SIG-M5 treated with dmso at 0.1 percent for 504 hours (cell line): ENCODE measurements around the gene HOXB4.
A peak's percentile ranks its signal among the peaks of the same experiment; 100 is the strongest.

Source experiments
- DNase-seq: peaks from one replicate; lab custom pipeline; 2025; ENCODE audit not compliant: unreplicated experiment; lab: John Stamatoyannopoulos, UW

The HOXB4 gene

DNA sequence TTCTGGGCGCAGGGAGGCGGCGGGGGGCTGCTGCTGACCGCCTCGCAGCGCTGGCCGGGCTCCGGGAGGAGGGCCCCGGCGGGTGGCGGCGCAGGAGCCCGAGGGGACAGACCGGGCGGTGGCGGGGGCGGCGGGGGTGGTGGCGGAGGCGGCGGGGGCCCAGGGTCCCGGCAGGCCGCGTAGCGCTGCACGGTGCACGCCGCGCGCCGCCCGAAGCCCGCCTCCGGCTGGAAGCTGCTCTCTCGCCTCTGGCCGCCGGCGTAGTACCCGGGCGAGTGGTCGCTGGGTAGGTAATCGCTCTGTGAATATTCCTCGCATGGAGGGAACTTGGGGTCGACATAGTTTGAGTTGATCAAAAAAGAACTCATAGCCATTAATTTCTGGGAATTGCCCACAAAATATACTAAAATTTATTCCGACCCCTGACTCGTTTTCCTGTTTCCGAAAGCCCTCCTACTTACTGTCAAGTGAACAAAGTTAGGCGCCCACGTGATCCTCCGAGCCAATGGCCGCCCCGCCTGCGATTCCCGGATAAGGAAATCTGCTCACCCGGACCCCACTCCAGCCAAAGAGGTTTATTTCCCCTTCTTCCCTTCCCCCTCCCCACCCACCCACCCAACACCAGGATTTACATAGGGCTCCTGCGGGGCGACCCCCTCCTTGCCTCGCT is at the start of gene HOXB4:
HOXB4 (minus strand) TSS at position 405 of the 670 bp plus-strand sequence; CDS start at position 374, 31 bp downstream.
- no peak for DNase-seq

GRCh38 chr17:48627118-48627597 is 49.0 kb upstream of the HOXB4 start:
- DNase-seq: no peak

DNA sequence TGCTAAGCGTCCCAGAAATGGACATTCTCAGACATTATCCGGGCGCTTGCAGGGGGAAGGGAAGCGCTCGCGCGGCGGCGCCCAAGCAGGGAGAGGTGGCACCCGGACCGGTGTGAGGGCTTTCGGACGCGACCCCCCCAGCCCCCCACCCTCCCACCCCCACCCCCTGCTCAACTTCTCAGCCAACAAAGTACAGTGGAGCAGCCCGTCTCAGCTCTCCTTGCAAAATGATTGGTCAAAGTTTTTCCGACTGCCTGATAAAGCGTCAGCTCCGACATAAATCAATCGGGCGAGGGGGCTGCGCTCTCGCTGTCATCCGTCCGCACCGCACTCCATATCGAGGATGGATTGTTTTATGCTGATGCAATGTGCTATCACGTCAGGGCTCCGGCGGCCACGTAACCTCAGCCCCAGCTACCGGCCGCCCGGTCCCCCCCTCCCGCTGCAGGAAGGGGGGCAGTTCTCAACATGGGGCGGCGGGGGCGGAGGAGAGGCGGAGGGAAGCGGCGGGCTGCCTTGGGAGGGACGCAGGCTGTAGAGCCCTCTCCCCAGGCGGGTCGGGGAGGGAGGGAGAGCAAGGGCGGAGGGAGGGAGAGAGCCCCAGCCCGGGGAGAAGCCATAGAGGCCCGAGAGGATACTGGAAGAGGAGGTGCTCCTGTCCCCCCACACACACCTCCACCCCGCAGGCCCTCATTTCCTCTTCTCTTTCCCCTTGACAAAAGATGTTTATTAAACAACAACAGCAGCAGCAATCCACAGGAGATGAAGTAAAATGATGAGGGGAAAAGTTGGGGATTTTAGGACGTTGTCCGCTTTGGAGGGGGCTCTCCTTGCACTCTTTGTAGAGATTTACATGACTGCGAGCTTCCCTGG is 48.3 kb upstream of the HOXB4 start, which contains the start of gene HOXB9:
HOXB9 (minus strand) TSS at position 114 of the 873 bp plus-strand sequence; CDS start at position 25, 89 bp downstream.
- no peak for DNase-seq

GRCh38 chr17:48625495-48626244 is 47.5 kb upstream of the HOXB4 start:
- no peak for DNase-seq

DNA sequence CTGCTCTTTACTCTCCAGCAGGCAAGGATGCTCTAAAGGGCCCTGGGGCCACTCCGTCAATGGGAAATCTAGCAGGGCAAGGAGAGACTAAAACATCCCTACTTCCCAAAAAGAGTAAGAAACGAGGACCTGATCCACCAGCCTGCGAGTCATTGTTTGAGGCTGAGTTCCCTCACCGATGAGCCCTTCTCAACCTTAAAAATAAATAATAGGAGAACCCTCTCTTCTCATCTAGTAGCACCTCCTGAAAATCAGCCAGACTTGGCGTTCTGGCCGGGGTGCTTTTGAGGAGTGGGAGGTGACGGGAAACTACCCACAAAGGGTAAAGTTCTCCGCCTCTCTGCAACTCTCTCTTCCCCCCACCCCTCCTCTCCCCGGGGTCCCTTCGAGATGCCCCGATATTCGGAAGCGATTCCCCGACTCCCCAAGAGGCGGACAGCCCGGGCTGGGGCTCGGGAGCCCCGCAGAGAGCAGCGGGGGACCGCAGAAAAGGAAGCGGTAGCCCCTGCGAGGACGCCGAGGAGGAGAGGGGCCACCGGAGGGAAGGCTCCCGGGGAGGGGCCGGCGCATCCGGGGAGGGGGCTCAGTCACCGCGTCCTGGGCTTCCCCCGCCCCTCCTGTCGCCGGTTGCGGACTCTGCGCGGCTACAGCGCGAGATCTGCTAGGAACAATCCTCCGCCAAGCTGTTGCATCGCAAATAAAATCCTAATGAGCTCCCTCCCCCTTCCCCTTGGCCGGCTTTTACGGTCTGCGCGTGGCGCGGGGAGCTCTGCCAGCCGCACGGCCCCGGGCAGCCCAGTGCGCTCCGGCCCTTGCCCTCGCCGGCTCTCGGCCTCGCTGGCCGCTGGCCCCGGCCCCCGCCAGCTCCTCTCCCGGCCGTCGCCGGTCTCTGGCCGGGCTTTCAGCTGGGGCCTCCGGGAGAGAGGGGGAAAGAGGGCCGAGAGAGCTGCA is 46.7 kb upstream of the HOXB4 start:
- no peak for DNase-seq

DNA sequence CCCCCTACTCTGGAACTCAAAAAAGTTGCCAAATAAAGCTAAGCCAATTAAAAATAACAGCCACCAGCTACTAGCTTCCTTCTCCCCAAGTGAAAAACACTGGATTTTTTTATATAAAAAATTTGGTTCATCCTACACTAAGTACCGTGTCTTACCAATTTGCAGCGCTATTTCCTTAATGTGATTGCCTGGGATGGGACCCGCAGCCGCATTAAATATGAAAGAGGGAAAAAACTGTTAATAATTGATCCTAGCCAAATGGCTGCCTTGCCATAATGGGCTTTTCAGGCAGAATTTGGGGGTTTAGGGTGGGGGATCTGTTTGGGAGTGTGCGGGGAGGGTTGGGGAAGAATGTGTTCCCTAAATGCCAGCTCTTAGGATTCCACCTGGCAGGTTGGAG is 46.0 kb upstream of the HOXB4 start:
- no peak for DNase-seq

DNA sequence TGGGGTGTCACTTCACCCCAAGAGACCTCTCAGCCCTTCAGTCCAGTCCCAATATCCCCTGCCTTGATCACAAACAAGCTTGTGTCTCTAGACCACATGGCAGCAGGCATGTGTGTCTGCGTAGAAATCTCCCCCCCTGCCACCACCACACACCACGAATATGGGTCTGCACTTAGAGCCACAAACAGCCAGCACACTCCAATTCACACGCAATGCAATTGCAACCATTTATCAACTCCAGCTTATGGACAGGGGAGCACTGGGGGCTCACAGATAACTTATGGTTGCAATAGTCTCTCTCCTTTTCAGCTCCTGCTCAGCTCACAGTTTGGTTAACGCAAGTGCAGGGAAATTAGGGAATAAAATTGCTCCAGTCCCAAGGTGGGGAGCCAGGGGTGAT is 45.4 kb upstream of the HOXB4 start:
- DNase-seq: no peak

DNA sequence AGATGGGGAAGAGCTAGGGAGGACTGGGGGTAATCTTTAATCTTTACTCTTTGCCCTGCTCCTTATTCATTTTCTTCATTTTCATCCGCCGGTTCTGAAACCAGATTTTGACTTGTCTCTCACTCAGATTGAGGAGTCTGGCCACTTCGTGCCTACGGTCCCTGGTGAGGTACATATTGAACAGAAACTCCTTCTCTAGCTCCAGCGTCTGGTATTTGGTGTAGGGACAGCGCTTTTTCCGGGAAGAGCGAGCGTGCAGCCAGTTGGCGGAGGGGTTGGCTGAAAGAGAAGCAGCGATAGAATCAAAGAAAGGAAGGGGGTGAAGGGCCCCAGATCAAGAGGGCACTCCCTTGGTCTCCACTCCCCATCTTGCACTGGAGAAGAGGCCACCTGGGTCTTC is 44.7 kb upstream of the HOXB4 start:
- no peak for DNase-seq

DNA sequence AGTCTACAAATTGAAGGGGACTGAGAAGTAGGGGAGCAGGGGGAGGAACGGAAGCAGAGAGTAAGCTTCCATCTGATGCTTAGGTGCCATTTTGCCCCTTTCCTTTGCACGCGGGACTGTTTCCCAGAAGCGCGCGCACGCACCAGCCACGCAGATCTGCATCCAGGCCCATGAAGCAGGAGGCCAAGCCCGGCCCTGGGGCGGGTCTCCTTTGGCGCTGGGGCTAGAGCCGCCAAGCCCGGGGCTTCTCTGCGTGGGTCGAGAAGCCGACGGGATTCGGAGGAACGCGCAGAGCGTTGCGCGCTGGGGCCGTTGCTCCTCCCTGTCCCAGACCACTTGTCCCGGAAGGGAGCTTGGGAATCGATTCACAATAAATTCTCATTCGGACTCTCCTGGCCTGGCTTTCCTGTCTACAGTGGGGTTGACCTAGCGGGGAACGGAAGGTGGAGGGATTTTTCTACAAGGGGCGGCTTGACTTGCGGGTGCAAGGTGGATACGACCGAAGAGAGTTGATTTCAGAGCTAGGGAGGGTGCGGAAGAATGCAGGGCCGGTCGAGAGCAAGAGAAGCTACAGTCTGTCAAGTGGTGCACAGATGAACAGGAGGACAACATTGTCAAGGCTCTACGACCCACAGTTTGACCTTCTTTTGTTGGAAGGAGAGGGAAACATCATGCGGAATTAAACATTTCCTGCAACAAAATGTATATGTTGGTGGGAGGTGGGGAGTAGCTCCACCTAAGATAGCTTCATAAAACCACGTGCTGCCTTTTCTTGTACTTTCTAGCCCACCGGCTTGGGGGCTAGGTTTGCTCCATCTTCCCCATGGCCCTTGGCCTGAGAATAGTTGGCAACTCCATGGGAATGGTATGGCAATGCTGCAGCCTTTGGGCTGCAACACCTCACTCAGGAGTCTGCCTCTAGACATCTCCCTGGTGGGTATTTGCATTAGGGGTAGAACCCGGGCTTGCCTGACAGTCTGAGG is 43.6 kb upstream of the HOXB4 start:
- DNase-seq: no peak

DNA sequence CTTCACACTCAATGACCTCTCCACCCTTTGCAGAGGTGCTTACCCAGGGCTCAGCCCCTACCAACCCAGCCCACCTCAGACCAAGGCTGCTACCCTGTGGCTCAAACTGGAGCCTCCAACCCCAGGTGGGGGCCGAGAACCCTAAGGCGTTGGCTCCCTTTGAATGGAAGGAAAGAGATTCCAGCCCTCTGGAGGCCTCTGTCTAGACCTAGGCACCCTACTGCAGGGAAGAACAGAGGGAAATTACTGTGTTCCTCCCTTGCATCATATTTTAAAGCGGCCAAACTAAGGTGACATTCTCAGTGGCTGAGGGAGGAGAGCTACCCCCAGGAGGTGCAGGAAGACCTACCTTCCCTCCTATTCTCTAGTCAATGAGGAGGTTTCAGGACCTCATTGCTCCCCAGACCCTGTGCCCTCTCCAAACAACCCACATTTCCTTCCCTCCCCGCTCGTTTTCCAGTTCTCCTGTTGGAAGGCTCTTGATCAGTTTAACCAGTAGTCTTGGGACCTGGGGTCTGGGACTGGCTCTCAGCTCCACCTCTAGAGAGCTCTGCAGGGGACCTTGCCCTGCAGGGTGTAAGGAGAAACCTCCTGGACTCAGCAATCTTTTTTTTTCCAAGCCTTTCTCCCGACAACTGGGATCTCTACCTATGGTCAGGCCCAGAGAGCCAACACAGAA is 42.5 kb upstream of the HOXB4 start:
- DNase-seq: no peak

DNA sequence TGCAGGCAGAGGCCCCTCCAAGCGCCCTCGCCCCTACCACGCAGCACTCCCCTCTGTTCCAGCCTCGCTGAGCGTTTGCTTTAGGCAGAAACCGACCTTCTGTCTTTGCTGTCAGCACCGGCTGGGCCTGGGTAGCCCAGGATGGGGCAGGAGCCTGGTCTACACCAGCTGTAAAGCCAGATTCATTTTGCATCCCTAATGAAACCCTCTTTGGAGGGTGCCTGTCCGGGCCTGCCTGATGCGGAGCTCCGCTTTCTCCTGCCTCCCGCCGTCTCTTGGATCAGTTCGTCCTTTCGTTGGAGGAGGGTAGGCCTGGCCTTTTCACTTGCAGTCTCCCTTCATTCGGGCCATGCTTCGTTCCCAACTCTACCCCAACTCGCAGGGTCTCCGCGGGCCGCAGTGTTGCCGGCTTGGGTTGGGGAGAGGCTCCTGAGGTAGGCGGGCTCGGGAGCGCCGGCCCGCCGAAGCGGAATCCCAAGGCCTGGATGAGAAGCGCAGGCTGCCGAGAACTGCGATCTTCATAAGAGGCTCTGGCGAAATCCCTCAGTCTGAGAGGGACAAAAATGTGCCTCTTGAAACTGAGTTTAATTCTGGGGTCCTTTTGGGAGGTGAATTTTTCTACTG is 41.8 kb upstream of the HOXB4 start:
- DNase-seq: no peak

DNA sequence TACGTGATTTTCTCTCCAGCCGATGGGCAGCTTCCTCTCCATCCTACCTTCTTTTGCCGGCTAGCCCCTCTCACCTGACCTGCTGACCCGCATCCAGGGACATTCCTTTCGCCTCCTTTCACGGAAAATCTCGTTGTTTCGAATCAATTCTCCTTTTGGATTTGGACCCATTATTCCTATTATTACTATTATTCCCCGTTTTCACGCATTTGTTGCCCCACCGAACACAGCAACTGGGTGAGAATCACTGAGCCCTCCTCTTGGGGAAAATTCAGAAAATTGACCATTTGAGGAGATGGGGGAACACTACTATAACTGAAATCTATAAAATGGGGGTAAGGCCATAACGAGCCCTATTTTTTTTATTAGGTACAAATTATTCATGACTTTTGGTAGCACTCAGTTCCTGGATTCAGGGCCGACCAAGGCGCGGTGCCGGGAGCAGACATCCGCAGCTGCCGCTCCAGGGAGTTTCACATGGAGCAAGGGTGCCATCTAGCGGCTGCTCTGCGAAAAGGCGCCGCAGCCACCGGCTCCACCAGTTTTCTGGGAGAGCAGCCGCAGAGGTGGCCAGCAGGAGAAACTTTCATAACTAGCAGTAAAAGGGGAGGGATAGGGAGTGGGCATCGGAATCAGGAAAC is 40.2 kb upstream of the HOXB4 start:
- peak; percentile 70 for DNase-seq

DNA sequence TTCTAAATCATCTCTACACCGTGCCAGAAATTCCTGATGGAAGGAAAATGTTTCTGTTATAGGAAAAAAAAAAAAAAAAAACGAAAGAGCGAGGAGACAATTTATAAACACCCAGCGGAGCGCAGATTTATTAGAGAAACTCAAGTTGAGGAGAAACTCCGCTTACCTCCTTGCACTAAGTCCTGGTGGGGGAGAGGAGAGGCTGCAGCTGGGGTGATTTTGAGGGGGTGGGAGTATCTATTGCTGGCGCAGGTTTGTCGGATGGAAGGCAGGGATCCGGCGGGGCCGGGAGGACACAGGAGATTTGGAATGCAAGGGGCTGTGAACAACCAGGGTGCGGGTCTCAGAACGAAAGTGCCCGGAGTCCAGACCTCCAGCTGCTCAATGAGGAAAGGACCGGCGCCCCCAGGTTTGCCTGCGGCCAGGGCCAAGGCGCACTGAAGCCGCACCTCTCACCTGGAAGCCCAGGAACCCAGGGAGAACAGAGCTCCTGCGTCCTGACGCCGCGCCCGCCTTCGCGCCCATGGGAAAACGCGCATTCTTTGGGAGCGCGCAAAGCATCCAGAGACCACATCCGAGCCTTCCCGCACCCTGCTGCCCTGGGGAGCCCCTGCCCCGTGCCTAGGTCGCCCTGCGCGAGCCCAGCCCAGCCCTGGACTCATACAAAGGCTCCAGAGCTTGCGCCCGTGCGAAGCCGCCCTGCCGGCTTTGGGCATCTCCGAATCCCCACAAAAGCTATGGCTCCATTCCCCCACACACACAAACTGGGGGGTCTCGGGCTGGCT is 39.5 kb upstream of the HOXB4 start:
- no peak for DNase-seq

- DNase-seq: no peak
These were observed 38.7 kb upstream of the HOXB4 start for GRCh38 chr17:48616717-48617470.

DNA sequence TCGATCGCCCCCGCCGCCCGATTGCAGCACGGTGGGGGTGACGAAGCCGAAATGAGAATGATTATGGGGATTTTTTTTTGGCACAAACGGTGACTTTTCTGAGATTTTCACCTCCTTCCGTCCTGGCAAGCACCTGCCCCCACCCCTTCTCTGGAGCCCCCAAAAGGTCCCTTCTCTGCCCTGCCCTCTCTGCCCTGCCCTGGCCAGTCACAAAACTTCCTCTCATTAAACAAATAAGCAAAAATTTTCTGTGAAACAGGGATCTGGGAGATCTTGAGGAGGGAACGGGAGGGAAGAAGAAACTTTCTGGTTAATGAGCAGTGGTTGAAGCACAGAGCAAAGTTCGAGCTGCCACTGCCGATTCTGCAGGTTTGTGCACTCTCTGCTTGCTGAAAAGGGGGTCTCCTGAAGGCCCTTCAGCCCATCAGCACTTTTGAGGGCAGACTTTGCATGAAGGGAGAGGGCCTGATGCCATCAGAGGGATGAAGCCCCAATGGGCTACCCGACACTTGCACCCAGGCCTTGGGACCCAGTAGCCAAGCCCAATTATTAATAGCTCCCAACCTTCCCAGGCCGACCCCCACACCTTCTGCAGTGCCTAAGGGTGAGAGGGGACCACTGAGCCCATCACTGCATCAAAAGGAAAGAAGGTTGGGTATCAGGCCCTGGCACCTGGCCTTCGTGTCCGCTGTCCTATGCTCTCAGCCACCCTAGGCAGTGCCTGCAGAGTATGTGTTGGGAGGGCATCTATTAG is 38.0 kb upstream of the HOXB4 start:
- DNase-seq: no peak
